NB4 (cell line): Measurements from ENCODE around the gene PKP1.

Experiments
- DNase-seq: peaks from one replicate; pipeline ENCODE4 v3.0.0; 2010; ENCODE audit warnings: low read depth
- H3K4me3 ChIP-seq: one replicate; pipeline ENCODE4 v1.5.1; 2011; ENCODE audit warnings: mild to moderate bottlenecking, low read depth, low read length, moderate library complexity
- CTCF ChIP-seq: IDR thresholded peaks from one replicate; pipeline ENCODE4 v1.5.1; 2012; ENCODE audit warnings: low read depth, low read length
- MAX ChIP-seq: IDR thresholded peaks from 2 replicates; pipeline ENCODE4 v1.6.1; 2011; ENCODE audit warnings: low read depth, low read length
- MYC ChIP-seq: IDR thresholded peaks from 2 replicates; pipeline ENCODE4 v1.6.1; 2011; ENCODE audit warnings: low read depth, low read length
- POLR2A ChIP-seq: IDR thresholded peaks from 2 replicates; pipeline ENCODE4 v1.6.1; 2011; ENCODE audit warnings: mild to moderate bottlenecking; ENCODE audit not compliant: insufficient read length; ENCODE audit errors: extremely low read depth

PKP1 gene

DNA sequence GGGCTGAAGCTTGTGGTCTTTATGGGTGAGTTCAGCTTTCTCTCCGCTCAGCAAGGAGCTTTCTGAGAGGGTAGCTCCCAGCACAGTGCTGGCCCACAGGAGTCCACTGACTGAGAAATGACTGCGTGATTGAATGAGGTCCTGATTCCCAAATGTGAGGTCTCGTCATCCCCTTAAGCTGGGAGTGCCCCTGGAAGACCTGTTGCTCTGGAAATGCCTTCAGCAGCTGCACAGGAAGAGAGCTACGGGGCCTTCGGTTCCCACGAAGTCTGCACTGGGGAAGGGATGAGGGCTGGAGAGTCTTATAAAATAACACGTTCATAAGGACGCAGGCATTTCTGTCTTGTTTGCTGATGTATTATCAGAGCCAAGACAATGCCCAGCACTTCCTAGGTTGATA lies 80.2 kb downstream of the PKP1 start:
- TF ChIP-seq MYC, result no peak
- no peak for TF ChIP-seq MAX
- TF ChIP-seq POLR2A, result no peak
- no peak for TF ChIP-seq CTCF
- no peak for DNase-seq
- H3K4me3 ChIP-seq, result no peak overlapping the region

GRCh38 chr1:201364808-201365105 lies 81.5 kb downstream of the PKP1 start:
- DNase-seq, result no peak
- no peak overlapping the region for H3K4me3 ChIP-seq
- TF ChIP-seq POLR2A, result no peak
- no peak for TF ChIP-seq MAX
- TF ChIP-seq MYC, result no peak
- no peak for TF ChIP-seq CTCF

GRCh38 chr1:201365251-201365650 lies 81.9 kb downstream of the PKP1 start:
- TF ChIP-seq MYC, result no peak
- TF ChIP-seq CTCF, result no peak
- TF ChIP-seq MAX, result no peak
- no peak for TF ChIP-seq POLR2A
- DNase-seq, result no peak
- no peak overlapping the region for H3K4me3 ChIP-seq

- TF ChIP-seq MAX (no peak), CTCF (no peak)
- no peak overlapping the region for H3K4me3 ChIP-seq
- DNase-seq, result no peak
Observed at GRCh38 chr1:201366696-201367095, 83.4 kb downstream of the PKP1 start.

DNA sequence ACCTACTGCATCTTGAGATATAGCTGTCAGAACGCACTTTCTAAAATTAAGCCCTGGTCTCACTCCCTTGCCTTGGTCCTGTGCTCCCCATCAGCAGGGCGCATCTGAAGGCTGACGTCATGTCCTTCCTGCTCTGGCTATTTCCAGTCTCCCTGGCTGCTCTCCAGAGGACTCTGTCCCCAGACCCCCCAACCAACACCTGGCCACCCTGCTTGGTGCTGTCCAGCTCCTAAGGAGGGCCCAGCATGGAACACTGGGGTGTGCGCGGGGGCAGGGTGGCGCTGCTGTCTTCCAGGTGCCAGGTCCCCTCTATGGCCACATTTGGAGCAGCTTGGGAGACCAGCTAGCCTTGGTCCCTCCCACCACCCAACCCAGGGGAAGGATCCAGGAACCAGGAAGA lies 85.9 kb downstream of the PKP1 start:
- TF ChIP-seq MAX, result no peak
- TF ChIP-seq MYC, result no peak
- no peak for TF ChIP-seq CTCF
- TF ChIP-seq POLR2A, result no peak
- no peak for DNase-seq
- H3K4me3 ChIP-seq, result no peak overlapping the region

DNA sequence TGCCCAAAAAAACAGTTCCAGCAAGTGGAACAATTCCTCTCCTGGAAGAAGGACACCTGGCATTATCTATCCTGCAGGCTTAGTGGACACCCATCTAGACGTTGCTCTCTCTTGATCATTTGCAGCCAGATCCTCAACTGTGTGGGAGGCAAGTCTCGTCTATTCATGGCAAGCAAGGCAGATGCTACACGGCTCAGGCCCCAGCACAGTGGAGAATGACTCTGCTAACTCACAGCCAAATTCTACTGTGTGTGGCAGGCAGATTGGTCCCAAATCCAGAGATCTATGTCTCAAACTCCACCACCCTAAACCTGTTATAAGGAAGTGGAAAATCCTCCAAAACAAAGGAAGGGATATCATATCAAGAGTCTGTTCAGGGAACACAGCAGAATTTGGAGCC lies 87.2 kb downstream of the PKP1 start:
- TF ChIP-seq MYC (no peak), POLR2A (no peak), CTCF (no peak), MAX (no peak)
- DNase-seq, result no peak
- H3K4me3 ChIP-seq, result no peak overlapping the region
